ENCODE data around the gene TXLNB.

Gene TXLNB

GRCh38 chr6:139248911-139249310 is 42.9 kb downstream of the TXLNB start:
- Histone ChIP-seq H3K4me1 (ENCODE audit: insufficient read depth, poor library complexity, severe bottlenecking) (no peaks in the 10 kb centered on the region), H3K27me3 (ENCODE audit: insufficient read depth, poor library complexity, severe bottlenecking) (no peaks in the 10 kb centered on the region), H3K9me3 (ENCODE audit: severe bottlenecking) (no peaks in the 10 kb centered on the region), H3K36me3 (ENCODE audit: low read depth) (no peaks in the 10 kb centered on the region), H3K4me3 (ENCODE audit: severe bottlenecking) (no peak overlapping the region), H3K27ac (ENCODE audit: poor library complexity, severe bottlenecking) (no peak overlapping the region)
- ATAC-seq (ENCODE audit: low read depth) (no peak), DNase-seq (ENCODE audit: low spot score) (no peak)
- no peak for TF ChIP-seq CTCF (IDR thresholded peaks at IDR 0.05; ENCODE audit: poor library complexity, severe bottlenecking)

DNA sequence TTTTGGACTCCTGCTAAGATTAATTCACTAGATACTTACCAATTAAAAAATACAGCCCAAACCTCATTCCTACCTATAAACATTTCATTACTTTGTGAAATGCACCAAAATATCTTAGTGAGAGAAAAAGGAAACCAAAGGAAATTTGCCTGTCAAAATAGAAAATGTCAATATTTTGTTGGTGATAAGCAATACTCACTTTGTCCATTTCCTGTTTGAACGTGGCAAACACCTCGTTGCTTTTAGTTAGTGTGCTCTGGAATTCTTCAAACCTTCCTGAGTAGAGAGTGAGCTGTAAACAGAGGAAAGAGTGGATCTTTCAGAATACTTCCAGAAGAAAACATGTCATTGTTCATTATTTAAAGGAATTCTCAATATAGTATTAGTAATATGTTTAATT is 44.2 kb downstream of the TXLNB start:
- Histone ChIP-seq H3K4me1 (ENCODE audit: insufficient read depth, poor library complexity, severe bottlenecking) (no peaks in the 10 kb centered on the region), H3K27ac (ENCODE audit: poor library complexity, severe bottlenecking) (no peak overlapping the region), H3K4me3 (ENCODE audit: severe bottlenecking) (no peak overlapping the region), H3K9me3 (ENCODE audit: severe bottlenecking) (no peaks in the 10 kb centered on the region), H3K27me3 (ENCODE audit: insufficient read depth, poor library complexity, severe bottlenecking) (no peaks in the 10 kb centered on the region), H3K36me3 (ENCODE audit: low read depth) (no peaks in the 10 kb centered on the region)
- DNase-seq (ENCODE audit: low spot score) (no peak), ATAC-seq (ENCODE audit: low read depth) (no peak)
- TF ChIP-seq CTCF (IDR thresholded peaks at IDR 0.05; ENCODE audit: poor library complexity, severe bottlenecking), result no peak

DNA sequence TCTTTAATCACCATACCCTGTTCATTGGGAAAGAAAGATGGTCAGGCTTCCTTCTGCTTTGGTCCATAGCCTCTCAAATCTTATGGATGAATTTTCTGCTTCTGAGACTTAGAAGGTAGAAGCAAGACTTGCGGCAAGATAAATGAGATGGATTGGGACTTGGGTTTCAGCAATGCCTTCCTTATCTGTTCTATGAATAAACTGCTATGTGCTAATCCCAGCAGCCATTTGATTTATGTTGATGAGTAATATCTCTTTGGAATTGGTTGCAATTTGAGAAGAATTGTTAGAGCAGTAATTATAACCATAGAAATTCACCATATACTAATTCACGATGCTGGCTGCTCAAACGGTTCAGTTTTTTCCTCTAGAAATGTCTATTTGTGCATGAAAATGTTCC is 48.3 kb downstream of the TXLNB start:
- Histone ChIP-seq H3K27me3 (ENCODE audit: insufficient read depth, poor library complexity, severe bottlenecking) (no peaks in the 10 kb centered on the region), H3K27ac (ENCODE audit: poor library complexity, severe bottlenecking) (no peak overlapping the region), H3K4me1 (ENCODE audit: insufficient read depth, poor library complexity, severe bottlenecking) (no peaks in the 10 kb centered on the region), H3K9me3 (ENCODE audit: severe bottlenecking) (no peaks in the 10 kb centered on the region), H3K36me3 (ENCODE audit: low read depth) (no peaks in the 10 kb centered on the region), H3K4me3 (ENCODE audit: severe bottlenecking) (no peak overlapping the region)
- ATAC-seq (ENCODE audit: low read depth) (no peak), DNase-seq (ENCODE audit: low spot score) (no peak)
- no peak for TF ChIP-seq CTCF (IDR thresholded peaks at IDR 0.05; ENCODE audit: poor library complexity, severe bottlenecking)

DNA sequence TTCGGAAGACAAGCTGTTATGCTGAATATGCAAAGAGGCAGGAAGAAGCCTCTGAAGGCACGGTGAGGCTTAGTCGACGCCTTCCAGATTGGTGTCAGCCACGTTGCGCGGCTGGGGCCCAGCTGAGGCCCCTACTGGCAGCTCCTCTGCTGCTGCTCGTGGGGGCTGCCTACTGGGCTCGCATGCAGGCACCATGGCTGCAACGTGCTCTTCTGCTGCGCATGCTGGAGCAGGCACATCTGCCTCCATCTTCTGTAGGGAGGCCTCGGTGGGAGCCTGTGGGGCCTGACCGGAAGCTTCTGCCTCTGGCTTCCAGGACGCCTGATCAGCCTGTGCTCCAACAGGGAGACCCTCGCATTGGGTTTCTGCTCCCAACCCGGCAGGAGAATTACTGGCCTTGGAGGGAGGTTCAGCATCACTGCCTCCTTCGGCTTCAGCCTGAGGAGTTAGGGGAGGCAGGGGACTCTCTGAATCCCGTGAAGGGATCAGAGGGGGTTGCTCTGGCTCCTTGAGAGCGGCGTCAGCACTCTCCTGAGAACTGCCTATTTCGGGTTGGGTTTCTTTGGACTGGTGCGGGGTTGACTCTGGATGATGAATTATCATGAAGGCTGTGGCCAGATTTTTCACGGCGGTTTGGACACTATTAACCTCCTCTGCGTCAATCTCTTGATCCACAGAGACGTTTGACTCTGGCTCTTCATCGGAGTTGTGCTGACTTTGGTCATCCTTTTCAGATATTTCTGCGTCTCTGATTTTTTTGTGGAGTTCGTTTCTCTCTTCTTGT is 49.1 kb downstream of the TXLNB start:
- no peak overlapping the region for H3K27ac ChIP-seq (ENCODE audit: poor library complexity, severe bottlenecking)
- ATAC-seq (ENCODE audit: low read depth) (no peak), DNase-seq (ENCODE audit: low spot score) (no peak)
- H3K27me3 ChIP-seq (ENCODE audit: insufficient read depth, poor library complexity, severe bottlenecking), result no peaks in the 10 kb centered on the region
- no peaks in the 10 kb centered on the region for H3K9me3 ChIP-seq (ENCODE audit: severe bottlenecking)
- no peak for TF ChIP-seq CTCF (IDR thresholded peaks at IDR 0.05; ENCODE audit: poor library complexity, severe bottlenecking)
- no peaks in the 10 kb centered on the region for H3K36me3 ChIP-seq (ENCODE audit: low read depth)
- H3K4me1 ChIP-seq (ENCODE audit: insufficient read depth, poor library complexity, severe bottlenecking), result no peaks in the 10 kb centered on the region
- no peak overlapping the region for H3K4me3 ChIP-seq (ENCODE audit: severe bottlenecking)
